SK-N-SH (cell line): Measurements from ENCODE around the gene CRMP1. TPM values are rescaled to one million over a fixed set of nuclear protein-coding genes. Genes with fewer than 3 reads are reported as not detected.

Experiments
- CTCF ChIA-PET: fragments of 300-600, 350-600 bp; formaldehyde crosslinking; extraction: SDS; loops from one replicate; lab custom pipeline; 2021; lab: Yijun Ruan, JAX
- POLR2A ChIA-PET: fragments of 350-600 bp; sonication (Branson Sonifier 250); formaldehyde crosslinking; extraction: SDS; loops from one replicate; lab custom pipeline; 2020; ENCODE audit warnings: antibody characterized with exemption, inconsistent platforms; lab: Yijun Ruan, JAX
- DNase-seq: peaks from one replicate; pipeline ENCODE4 v3.0.0; 2012
- H2AFZ ChIP-seq: fragments of 200-600 bp; sonication (generic); 2 replicates; pipeline ENCODE4 v1.8.1; 2016; ENCODE audit warnings: antibody characterized with exemption, mild to moderate bottlenecking, low read depth
- H3F3A ChIP-seq: fragments of 200-600 bp; sonication (generic); replicated peaks from 2 replicates; pipeline ENCODE3; 2016; ENCODE audit warnings: antibody characterized with exemption, mild to moderate bottlenecking; ENCODE audit not compliant: insufficient read depth
- H3K27ac ChIP-seq, 2 experiments: fragments of 200-500 bp in 1 of 2; fragments of 200-600 bp in 1 of 2; sonication (Bioruptor generic) in 1 of 2; sonication (generic), shearing (Covaris generic) in 1 of 2; 2 replicates each; pipeline versions ENCODE4 v1.5.1 to v1.6.1; 2014 to 2016; ENCODE audit warnings: low read depth in 2 of 2, inconsistent platforms in 1 of 2, low read length in 1 of 2, mild to moderate bottlenecking in 1 of 2, mixed read lengths in 1 of 2
- H3K27me3 ChIP-seq: fragments of 200-600 bp; sonication (generic), shearing (Covaris generic); 2 replicates; pipeline ENCODE4 v1.6.1; 2016; ENCODE audit warnings: mixed run types; ENCODE audit not compliant: insufficient read depth
- H3K36me3 ChIP-seq, 2 experiments: fragments of 200-500 bp in 1 of 2; fragments of 200-600 bp in 1 of 2; sonication (Bioruptor generic) in 1 of 2; sonication (generic) in 1 of 2; replicated peaks in 1 of 2; 2 replicates each; pipeline versions ENCODE3 to v1.5.1; 2014 to 2016; ENCODE audit warnings: low read length in 1 of 2, mild to moderate bottlenecking in 1 of 2; ENCODE audit not compliant: insufficient read depth in 2 of 2, control insufficient read depth in 1 of 2
- H3K4me1 ChIP-seq, 2 experiments: fragments of 200-500 bp in 1 of 2; fragments of 200-600 bp in 1 of 2; sonication (Bioruptor generic) in 1 of 2; sonication (generic), shearing (Covaris generic) in 1 of 2; 2 replicates each; pipeline versions ENCODE4 v1.5.1 to v1.6.1; 2014 to 2016; ENCODE audit warnings: low read depth in 1 of 2, low read length in 1 of 2, mixed run types in 1 of 2; ENCODE audit not compliant: insufficient read depth in 2 of 2, control insufficient read depth in 1 of 2
- H3K4me2 ChIP-seq: fragments of 200-600 bp; sonication (generic), shearing (Covaris generic); 2 replicates; pipeline ENCODE4 v1.6.1; 2017; ENCODE audit warnings: mixed run types
- H3K4me3 ChIP-seq, 2 experiments: fragments of 200-500 bp in 1 of 2; fragments of 200-600 bp in 1 of 2; sonication (Bioruptor generic) in 1 of 2; sonication (generic), shearing (Covaris generic) in 1 of 2; 2 replicates each; pipeline versions ENCODE4 v1.5.1 to v1.8.1; 2014 to 2016; ENCODE audit warnings: low read depth in 2 of 2, inconsistent platforms in 1 of 2, low read length in 1 of 2, mild to moderate bottlenecking in 1 of 2, mixed read lengths in 1 of 2, moderate library complexity in 1 of 2
- H3K79me2 ChIP-seq: fragments of 200-600 bp; sonication (generic); 2 replicates; pipeline ENCODE4 v1.8.1; 2017; ENCODE audit warnings: mild to moderate bottlenecking; ENCODE audit not compliant: insufficient read depth
- H3K9ac ChIP-seq: fragments of 200-600 bp; sonication (generic); 2 replicates; pipeline ENCODE4 v1.6.1; 2017; ENCODE audit warnings: mixed run types
- H3K9me2 ChIP-seq: fragments of 200-600 bp; sonication (generic); 2 replicates; pipeline ENCODE4 v1.6.1; 2017; ENCODE audit warnings: mixed run types
- H3K9me3 ChIP-seq: fragments of 200-600 bp; sonication (generic); 2 replicates; pipeline ENCODE4 v1.6.1; 2017; ENCODE audit warnings: mixed run types, mild to moderate bottlenecking, moderate library complexity
- H4K20me1 ChIP-seq: fragments of 200-600 bp; sonication (generic); 2 replicates; pipeline ENCODE4 v1.6.1; 2017; ENCODE audit warnings: mild to moderate bottlenecking, mixed run types; ENCODE audit not compliant: insufficient read depth
- CHD2 ChIP-seq: fragments of 150-350 bp; IDR thresholded peaks from 2 replicates; pipeline ENCODE4 v1.6.1; 2018; ENCODE audit warnings: low read length; ENCODE audit not compliant: partially characterized antibody
- ELF1 ChIP-seq: IDR thresholded peaks from 2 replicates; pipeline ENCODE4 v1.4.0; 2012
- EZH2phosphoT487 ChIP-seq: fragments of 200-600 bp; sonication (generic); IDR thresholded peaks from 2 replicates; pipeline ENCODE4 v1.6.1; 2017; ENCODE audit warnings: low read depth, mixed run types, mild to moderate bottlenecking, antibody characterized with exemption, moderate library complexity, borderline replicate concordance
- FOSL2 ChIP-seq: IDR thresholded peaks from 2 replicates; pipeline ENCODE4 v1.4.0; 2012; ENCODE audit warnings: low read depth, mild to moderate bottlenecking, moderate library complexity, borderline replicate concordance
- FOXJ3 ChIP-seq: sonication (generic); formaldehyde crosslinking; IDR thresholded peaks from 2 replicates; pipeline ENCODE4 v1.5.1; 2020; ENCODE audit warnings: mild to moderate bottlenecking, missing genetic modification reagents
- IRF3 ChIP-seq: fragments of 150-350 bp; IDR thresholded peaks from 2 replicates; pipeline ENCODE4 v1.6.1; 2016; ENCODE audit warnings: mild to moderate bottlenecking, low read depth, low read length
- JUND ChIP-seq: IDR thresholded peaks from 2 replicates; pipeline ENCODE4 v1.4.0; 2012
- MEF2A ChIP-seq: IDR thresholded peaks from 2 replicates; pipeline ENCODE4 v1.4.0; 2012; ENCODE audit warnings: low read depth, borderline replicate concordance
- MXI1 ChIP-seq: IDR thresholded peaks from 2 replicates; pipeline ENCODE4 v1.6.1; 2012; ENCODE audit warnings: mild to moderate bottlenecking, low read depth, low read length, improper control_type of control experiment
- NFIC ChIP-seq: IDR thresholded peaks from 2 replicates; pipeline ENCODE4 v1.4.0; 2012; ENCODE audit warnings: borderline replicate concordance
- PBX3 ChIP-seq: IDR thresholded peaks from 2 replicates; pipeline ENCODE4; 2012
- POLR2AphosphoS5 ChIP-seq: IDR thresholded peaks from 2 replicates; pipeline ENCODE4 v1.6.1; 2012; ENCODE audit warnings: low read depth, low read length
- REST ChIP-seq: IDR thresholded peaks from 2 replicates; pipeline ENCODE4 v1.6.1; 2012; ENCODE audit warnings: mild to moderate bottlenecking, low read depth, low read length, moderate library complexity
- RFX5 ChIP-seq: IDR thresholded peaks from 2 replicates; pipeline ENCODE4 v1.6.1; 2012; ENCODE audit warnings: mild to moderate bottlenecking, improper control_type of control experiment, low read length
- RXRA ChIP-seq: IDR thresholded peaks from 2 replicates; pipeline ENCODE4 v1.4.0; 2012; ENCODE audit warnings: low read depth, mild to moderate bottlenecking, borderline replicate concordance
- SMC3 ChIP-seq: IDR thresholded peaks from 2 replicates; pipeline ENCODE4 v1.6.1; 2012; ENCODE audit warnings: low read depth, low read length, improper control_type of control experiment
- TCF12 ChIP-seq: IDR thresholded peaks from 2 replicates; pipeline ENCODE4 v1.4.0; 2012
- TEAD4 ChIP-seq: IDR thresholded peaks from 2 replicates; pipeline ENCODE4 v1.4.0; 2012; ENCODE audit warnings: mild to moderate bottlenecking, borderline replicate concordance; ENCODE audit not compliant: insufficient read depth
- YY1 ChIP-seq: IDR thresholded peaks from 2 replicates; pipeline ENCODE4 v1.4.0; 2012; ENCODE audit warnings: low read depth, mild to moderate bottlenecking
- WGBS: methylation state at CpG from one replicate; pipeline ENCODE4 v1.1.6; 2017; ENCODE audit warnings: low lambda C conversion rate; 5-methylcytosine and 5-hydroxymethylcytosine counted together
- polyA plus RNA-seq, 3 experiments: library from polyadenylated mRNA; depleted of rRNA; stranded (reverse); fragments of >200 nt; gene quantifications; 2 replicates each; pipeline ENCODE4 v1.2.3, GENCODE V29; 2012
- TF ChIP-seq, protein P1 (sequence below): IDR thresholded peaks from 2 replicates; pipeline ENCODE4 v1.4.0; 2012; ENCODE audit warnings: low read depth, borderline replicate concordance

CRMP1 gene
- polyA plus RNA-seq, 1 of the 3 experiments (the other 2 are of a cell fraction), result 3.4 TPM

DNA sequence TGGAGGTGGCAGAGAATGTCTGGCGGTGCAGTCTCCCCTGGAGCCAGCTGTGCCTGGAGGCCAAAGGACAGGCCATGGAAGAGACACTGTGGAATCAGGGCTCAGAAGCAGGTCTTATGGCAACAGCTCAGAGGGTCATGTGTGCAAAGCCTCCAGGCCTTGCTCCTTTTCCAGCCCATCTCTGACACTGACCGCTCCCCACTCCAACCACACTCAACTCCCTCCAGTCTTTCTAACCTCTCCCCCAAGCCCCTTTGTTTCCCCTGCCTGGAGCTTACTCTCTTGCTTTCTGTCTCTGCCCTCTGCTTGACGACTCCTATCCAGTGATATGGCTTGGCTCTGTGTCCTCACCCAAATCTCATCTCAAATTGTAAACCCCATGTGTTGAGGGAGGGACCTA lies 34.2 kb upstream of the CRMP1 start:
- Histone ChIP-seq H3K9ac (no peak overlapping the region), H4K20me1 (no peaks in the 10 kb centered on the region), H3K4me2 (no peak overlapping the region), H3K36me3 (no peaks in the 10 kb centered on the region), H3K27ac (no peak overlapping the region), H3K4me3 (no peak overlapping the region), H3K9me3 (no peaks in the 10 kb centered on the region), H3K9me2 (no peaks in the 10 kb centered on the region), H3K27me3 (no peaks in the 10 kb centered on the region), H3F3A (no peaks in the 10 kb centered on the region), H3K79me2 (no peaks in the 10 kb centered on the region), H2AFZ (no peak overlapping the region)
- POLR2A ChIA-PET, result no interaction called here
- CTCF ChIA-PET, result interaction anchor here (1.1 kb wide), 1 partner anchor 53 kb away, joined by 3 read pairs; no protein-coding TSS in a partner anchor
- DNase-seq, result no peak
- TF ChIP-seq, protein P1, sequence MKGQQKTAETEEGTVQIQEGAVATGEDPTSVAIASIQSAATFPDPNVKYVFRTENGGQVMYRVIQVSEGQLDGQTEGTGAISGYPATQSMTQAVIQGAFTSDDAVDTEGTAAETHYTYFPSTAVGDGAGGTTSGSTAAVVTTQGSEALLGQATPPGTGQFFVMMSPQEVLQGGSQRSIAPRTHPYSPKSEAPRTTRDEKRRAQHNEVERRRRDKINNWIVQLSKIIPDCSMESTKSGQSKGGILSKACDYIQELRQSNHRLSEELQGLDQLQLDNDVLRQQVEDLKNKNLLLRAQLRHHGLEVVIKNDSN, result no peak
- no peak for TF ChIP-seq MXI1
- no peak for TF ChIP-seq FOSL2
- no peak for TF ChIP-seq IRF3
- no peak for TF ChIP-seq PBX3
- TF ChIP-seq ELF1, result no peak
- TF ChIP-seq EZH2phosphoT487, result no peak
- TF ChIP-seq JUND, result no peak
- TF ChIP-seq MEF2A, result no peak
- TF ChIP-seq TEAD4, result no peak
- no peak for TF ChIP-seq TCF12
- no peak for TF ChIP-seq NFIC
- no peak for TF ChIP-seq FOXJ3 (CRISPR knock-in tag)
- no peak for TF ChIP-seq SMC3
- TF ChIP-seq RXRA, result no peak
- no peak for TF ChIP-seq POLR2AphosphoS5
- no peak for TF ChIP-seq REST
- TF ChIP-seq RFX5, result no peak
- TF ChIP-seq YY1, result no peak
- TF ChIP-seq CHD2, result no peak
- TF ChIP-seq, all 33 proteins: peak for 0
- H3K4me1 ChIP-seq, result no peaks in the 10 kb centered on the region; a peak in 1 of 4 replicates
- WGBS, result 42% methylated on average over 3 of the region's 3 CpGs
